A549 (cell line): Measurements from ENCODE around the gene ARHGAP12. TPM values are rescaled to one million over a fixed set of nuclear protein-coding genes. Genes with fewer than 3 reads are reported as not detected.

Source experiments
- ATAC-seq, 2 experiments: fragments of 200-7000 bp in 1 of 2; fragments of >200 bp in 1 of 2; cut with Nextera tagmentation in 1 of 2; cut with Tn5 transposase in 1 of 2; 3 replicates each; pipeline versions ENCODE4 v1.8.0 to v1.9.1; 2018 to 2020; ENCODE audit warnings: mild to moderate bottlenecking in 1 of 2, moderate library complexity in 1 of 2
- CTCF ChIA-PET: fragments of 300-600 bp; sonication (Branson Sonifier 250); formaldehyde crosslinking; extraction: SDS; loops from one replicate; lab custom pipeline; 2021; ENCODE audit warnings: antibody characterized with exemption, inconsistent platforms; lab: Yijun Ruan, JAX
- POLR2A ChIA-PET: fragments of 350-600 bp; formaldehyde crosslinking; extraction: SDS; loops from one replicate; lab custom pipeline; 2021; ENCODE audit warnings: antibody characterized with exemption, inconsistent platforms; lab: Yijun Ruan, JAX
- DNase-seq, 2 experiments: peaks; one replicate each; pipeline versions ENCODE4 v3.0.0 to v3.0.0-alpha.2; 2011 to 2016; ENCODE audit warnings: low read depth in 1 of 2, low spot score in 1 of 2
- FAIRE-seq: peaks from 2 replicates; lab custom pipeline; 2011; peaks lifted over from hg19 to GRCh38; lab: Jason Lieb, UNC
- H3K27ac ChIP-seq, 2 experiments: fragments of >200 bp; sonication (Bioruptor Twin); formaldehyde crosslinking; 3 replicates each; pipeline ENCODE4 v1.5.1; 2016 to 2017
- H3K4me1 ChIP-seq: fragments of >200 bp; sonication (Bioruptor Twin); formaldehyde crosslinking; 3 replicates; pipeline ENCODE4 v1.6.1; 2016
- H3K4me2 ChIP-seq: fragments of >200 bp; sonication (Bioruptor Twin); formaldehyde crosslinking; 3 replicates; pipeline ENCODE4 v1.6.1; 2016
- H3K4me3 ChIP-seq: fragments of >200 bp; sonication (Bioruptor Twin); formaldehyde crosslinking; 3 replicates; pipeline ENCODE4 v1.5.1; 2016
- H3K9me3 ChIP-seq: fragments of >200 bp; sonication (Bioruptor Twin); formaldehyde crosslinking; 3 replicates; pipeline ENCODE4 v1.6.1; 2016
- CBX2 ChIP-seq: fragments of 200-600 bp; sonication (generic); IDR thresholded peaks from 2 replicates; pipeline ENCODE4 v1.6.1; 2016; ENCODE audit warnings: low read depth, mild to moderate bottlenecking, borderline replicate concordance
- CEBPB ChIP-seq, 2 experiments: fragments of >200 bp in 1 of 2; sonication (Bioruptor Twin) in 1 of 2; formaldehyde crosslinking in 1 of 2; IDR thresholded peaks; 2 replicates each; pipeline ENCODE4 v1.6.1; 2012 to 2016
- EHMT2 ChIP-seq: fragments of 200-600 bp; sonication (generic); IDR thresholded peaks from 2 replicates; pipeline ENCODE4 v1.6.1; 2016; ENCODE audit warnings: antibody characterized with exemption, low read depth, mild to moderate bottlenecking, moderate library complexity
- ESRRA ChIP-seq: fragments of 150-350 bp; IDR thresholded peaks from 2 replicates; pipeline ENCODE4 v1.6.1; 2014; ENCODE audit warnings: mild to moderate bottlenecking, low read length, borderline replicate concordance
- FOSL2 ChIP-seq, 2 experiments: fragments of 450-650 bp in 1 of 2; fragments of >200 bp in 1 of 2; sonication (Bioruptor Twin) in 1 of 2; formaldehyde crosslinking; IDR thresholded peaks; 2 replicates each; pipeline versions ENCODE4 v1.5.0 to v1.6.1; 2016 to 2020; ENCODE audit warnings: mild to moderate bottlenecking in 1 of 2, moderate library complexity in 1 of 2
- GATA3 ChIP-seq: IDR thresholded peaks from 2 replicates; pipeline ENCODE4 v1.6.1; 2012; ENCODE audit warnings: borderline replicate concordance
- HDAC2 ChIP-seq: fragments of 200-600 bp; sonication (generic); IDR thresholded peaks from 2 replicates; pipeline ENCODE4 v1.6.1; 2016
- HOXB13 ChIP-seq: fragments of 250-450 bp; sonication (Bioruptor Pico); IDR thresholded peaks from 2 replicates; pipeline ENCODE4 v1.5.0; 2020; ENCODE audit warnings: low read depth, mild to moderate bottlenecking, moderate library complexity
- JUN ChIP-seq, 2 experiments: fragments of >200 bp; sonication (Bioruptor Twin); formaldehyde crosslinking; IDR thresholded peaks; 2 replicates in 1 of 2; 3 replicates in 1 of 2; pipeline ENCODE4 v1.6.1; 2016 to 2017
- JUNB ChIP-seq: fragments of >200 bp; sonication (Bioruptor Twin); formaldehyde crosslinking; IDR thresholded peaks from 2 replicates; pipeline ENCODE4 v1.6.1; 2016
- MAZ ChIP-seq: fragments of 150-350 bp; IDR thresholded peaks from 2 replicates; pipeline ENCODE4 v1.6.1; 2014; ENCODE audit warnings: antibody characterized with exemption, low read depth, low read length, borderline replicate concordance
- PHF8 ChIP-seq: fragments of 200-600 bp; sonication (generic); IDR thresholded peaks from 2 replicates; pipeline ENCODE4 v1.6.1; 2016; ENCODE audit warnings: low read depth, mild to moderate bottlenecking, antibody characterized with exemption, moderate library complexity, borderline replicate concordance
- POLR2AphosphoS2 ChIP-seq: conservative IDR thresholded peaks from 2 replicates; pipeline ENCODE4 v1.6.1; 2012; ENCODE audit warnings: low read length, improper control_type of control experiment, inconsistent platforms
- TFCP2L1 ChIP-seq: fragments of 250-450 bp; sonication (Bioruptor Pico); IDR thresholded peaks from 2 replicates; pipeline ENCODE4 v1.5.0; 2021; ENCODE audit warnings: mild to moderate bottlenecking
- ZSCAN20 ChIP-seq: fragments of 250-450 bp; sonication (Bioruptor Pico); IDR thresholded peaks from 2 replicates; pipeline ENCODE4 v1.8.0; 2022; ENCODE audit warnings: mild to moderate bottlenecking, moderate library complexity
- WGBS: methylation state at CpG from one replicate; pipeline ENCODE4 v1.1.6; 2017; ENCODE audit errors: missing lambda C conversion rate; 5-methylcytosine and 5-hydroxymethylcytosine counted together
- polyA plus RNA-seq, 4 experiments: library from polyadenylated mRNA; depleted of rRNA in 3 of 4; stranded (reverse); fragments of >200 nt; fragmentation: RNase III in 1 of 4; extraction: RNeasy Plus Mini Kit Qiagen cat#74134 plus additional on column Dnase treatment in 1 of 4; gene quantifications; 2 replicates in 3 of 4; 3 replicates in 1 of 4; pipeline ENCODE4 v1.2.3, GENCODE V29; 2011 to 2017
- TF ChIP-seq, protein P1 (sequence below): IDR thresholded peaks from 2 replicates; pipeline ENCODE4 v1.6.1; 2012; ENCODE audit warnings: low read depth, borderline replicate concordance
- TF ChIP-seq, protein P2 (sequence below): fragments of 150-350 bp; IDR thresholded peaks from 2 replicates; pipeline ENCODE4 v1.6.1; 2014; ENCODE audit warnings: low read depth, mild to moderate bottlenecking, low read length
- TF ChIP-seq, protein P3 (sequence below): fragments of 200-600 bp; sonication (generic); IDR thresholded peaks from 2 replicates; pipeline ENCODE4 v1.6.1; 2016; ENCODE audit warnings: antibody characterized with exemption, mild to moderate bottlenecking, moderate library complexity
- TF ChIP-seq, protein P4 (sequence below): fragments of >200 bp; sonication (Bioruptor Twin); formaldehyde crosslinking; IDR thresholded peaks from 3 replicates; pipeline ENCODE4 v1.5.1; 2016

The ARHGAP12 gene
- polyA plus RNA-seq, 2 of the 4 experiments (the other 2 are of a cell fraction) = 22.1 to 49.3 TPM

DNA sequence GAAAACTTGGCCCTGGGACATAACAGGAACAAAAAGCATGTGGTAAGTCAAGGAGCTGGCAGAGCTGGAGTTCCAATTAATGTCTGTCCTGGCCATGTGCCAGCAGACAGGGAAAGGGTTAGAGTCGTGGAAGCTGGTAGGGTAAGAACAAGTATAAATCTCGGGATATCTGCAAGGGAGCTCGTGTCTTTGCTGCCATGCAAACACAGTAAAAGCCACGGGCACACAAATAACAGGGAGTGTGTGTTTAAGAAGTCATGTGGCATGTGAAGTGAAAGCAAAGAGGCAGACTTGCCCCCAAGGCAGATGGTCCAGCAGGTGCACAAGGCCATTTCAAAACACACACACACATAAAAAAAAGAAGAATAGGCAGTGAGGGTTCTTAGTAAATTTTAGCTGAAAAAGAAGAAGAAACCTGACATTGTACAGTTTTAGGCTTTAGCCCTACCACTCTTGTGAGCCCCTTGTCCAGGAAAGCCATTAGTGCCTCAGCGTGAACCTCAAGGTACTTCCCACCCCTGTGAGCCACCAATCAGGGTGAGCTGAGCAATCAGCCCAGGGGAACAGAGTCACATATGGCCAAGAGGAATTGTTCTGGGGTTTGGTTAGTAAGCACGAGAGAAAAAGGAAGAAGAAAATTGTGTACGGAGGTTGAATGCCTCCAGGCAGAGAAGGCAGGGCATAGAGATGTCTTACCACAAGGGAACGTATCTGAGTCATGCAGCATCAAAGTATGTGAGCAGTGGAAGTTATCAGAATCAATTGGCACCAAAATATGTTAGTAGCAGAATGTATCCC lies 32.8 kb upstream of the ARHGAP12 start:
- Histone ChIP-seq H3K27ac (peak overlapping the region; percentile 6 to 60; a peak in 4 of 6 replicates), H3K9me3 (no peaks in the 10 kb centered on the region), H3K4me1 (peaks cover 24% of the 10 kb centered on the region), H3K4me2 (peak overlapping the region; percentile 63), H3K4me3 (no peak overlapping the region)
- peak; percentile 81 for ATAC-seq
- ChIA-PET POLR2A (no interaction called here), CTCF (interaction anchor here (0.6 to 2.2 kb wide), 6 partner anchors 11 to 282 kb away, joined by 3 to 6 read pairs (median 3); no protein-coding TSS in a partner anchor)
- TF ChIP-seq, protein P1, sequence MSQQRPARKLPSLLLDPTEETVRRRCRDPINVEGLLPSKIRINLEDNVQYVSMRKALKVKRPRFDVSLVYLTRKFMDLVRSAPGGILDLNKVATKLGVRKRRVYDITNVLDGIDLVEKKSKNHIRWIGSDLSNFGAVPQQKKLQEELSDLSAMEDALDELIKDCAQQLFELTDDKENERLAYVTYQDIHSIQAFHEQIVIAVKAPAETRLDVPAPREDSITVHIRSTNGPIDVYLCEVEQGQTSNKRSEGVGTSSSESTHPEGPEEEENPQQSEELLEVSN = no peak
- no peak for TF ChIP-seq FOSL2 (IDR thresholded peaks at IDR 0.05)
- TF ChIP-seq FOSL2 (CRISPR knock-in tag; IDR thresholded peaks at IDR 0.05) = 0 out of 2 replicates have a peak, but pooled peaks have one; percentile 31
- DNase-seq = peak; percentile 33 to 37
- WGBS = 29% methylated on average over 8 of the region's 8 CpGs
- FAIRE-seq = no peak

DNA sequence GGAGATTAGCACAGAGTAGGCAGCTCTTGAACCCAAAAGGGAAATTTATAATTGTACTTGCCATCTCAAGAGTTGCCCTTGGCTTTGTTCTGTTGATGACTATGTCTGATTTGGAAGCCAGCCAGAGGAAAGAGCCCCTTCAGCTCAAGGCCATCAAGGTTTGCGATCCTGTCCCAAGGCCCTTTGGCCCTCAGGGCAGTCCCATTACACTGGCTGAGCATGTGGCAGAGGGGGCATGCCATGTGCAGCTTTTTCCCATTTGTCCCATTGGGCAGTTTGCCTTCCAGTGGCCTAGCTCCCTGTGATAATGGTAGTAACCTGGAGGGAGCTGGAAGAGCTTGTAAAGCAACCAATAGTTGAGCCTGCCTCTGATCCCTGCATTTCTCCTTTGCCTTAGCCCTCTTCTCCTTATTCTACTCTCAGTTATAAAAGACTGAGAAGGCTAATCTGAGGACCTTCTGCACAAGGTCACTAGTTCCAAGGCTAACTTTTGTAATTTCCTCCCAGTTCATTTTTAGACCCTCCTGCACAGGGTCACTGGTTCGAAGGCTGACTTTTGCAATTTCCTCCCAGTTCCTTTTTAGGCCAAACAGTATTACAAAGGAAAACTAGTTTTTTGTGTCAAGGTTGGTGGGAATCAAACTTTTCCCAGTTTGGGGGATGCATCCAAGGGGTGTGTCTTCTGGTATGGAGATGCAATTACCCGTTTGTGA lies 31.0 kb upstream of the ARHGAP12 start:
- no peak for FAIRE-seq
- ChIA-PET POLR2A (no interaction called here), CTCF (interaction anchor here (1.2 to 3.0 kb wide), 3 partner anchors 11 to 97 kb away, joined by 3 to 9 read pairs (median 9); no protein-coding TSS in a partner anchor)
- 80% methylated on average over 3 of the region's 3 CpGs for WGBS
- Histone ChIP-seq H3K4me2 (no peak overlapping the region), H3K27ac (no peak overlapping the region), H3K4me3 (no peak overlapping the region), H3K9me3 (no peaks in the 10 kb centered on the region), H3K4me1 (peaks cover 24% of the 10 kb centered on the region)
- ATAC-seq = no peak
- TF ChIP-seq, protein P2, sequence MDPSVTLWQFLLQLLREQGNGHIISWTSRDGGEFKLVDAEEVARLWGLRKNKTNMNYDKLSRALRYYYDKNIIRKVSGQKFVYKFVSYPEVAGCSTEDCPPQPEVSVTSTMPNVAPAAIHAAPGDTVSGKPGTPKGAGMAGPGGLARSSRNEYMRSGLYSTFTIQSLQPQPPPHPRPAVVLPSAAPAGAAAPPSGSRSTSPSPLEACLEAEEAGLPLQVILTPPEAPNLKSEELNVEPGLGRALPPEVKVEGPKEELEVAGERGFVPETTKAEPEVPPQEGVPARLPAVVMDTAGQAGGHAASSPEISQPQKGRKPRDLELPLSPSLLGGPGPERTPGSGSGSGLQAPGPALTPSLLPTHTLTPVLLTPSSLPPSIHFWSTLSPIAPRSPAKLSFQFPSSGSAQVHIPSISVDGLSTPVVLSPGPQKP = no peak
- TF ChIP-seq EHMT2 (no peak), ZSCAN20 (no peak), JUN (IDR thresholded peaks at IDR 0.05) (no peak), HOXB13 (CRISPR knock-in tag) (no peak)
- TF ChIP-seq, protein P3, sequence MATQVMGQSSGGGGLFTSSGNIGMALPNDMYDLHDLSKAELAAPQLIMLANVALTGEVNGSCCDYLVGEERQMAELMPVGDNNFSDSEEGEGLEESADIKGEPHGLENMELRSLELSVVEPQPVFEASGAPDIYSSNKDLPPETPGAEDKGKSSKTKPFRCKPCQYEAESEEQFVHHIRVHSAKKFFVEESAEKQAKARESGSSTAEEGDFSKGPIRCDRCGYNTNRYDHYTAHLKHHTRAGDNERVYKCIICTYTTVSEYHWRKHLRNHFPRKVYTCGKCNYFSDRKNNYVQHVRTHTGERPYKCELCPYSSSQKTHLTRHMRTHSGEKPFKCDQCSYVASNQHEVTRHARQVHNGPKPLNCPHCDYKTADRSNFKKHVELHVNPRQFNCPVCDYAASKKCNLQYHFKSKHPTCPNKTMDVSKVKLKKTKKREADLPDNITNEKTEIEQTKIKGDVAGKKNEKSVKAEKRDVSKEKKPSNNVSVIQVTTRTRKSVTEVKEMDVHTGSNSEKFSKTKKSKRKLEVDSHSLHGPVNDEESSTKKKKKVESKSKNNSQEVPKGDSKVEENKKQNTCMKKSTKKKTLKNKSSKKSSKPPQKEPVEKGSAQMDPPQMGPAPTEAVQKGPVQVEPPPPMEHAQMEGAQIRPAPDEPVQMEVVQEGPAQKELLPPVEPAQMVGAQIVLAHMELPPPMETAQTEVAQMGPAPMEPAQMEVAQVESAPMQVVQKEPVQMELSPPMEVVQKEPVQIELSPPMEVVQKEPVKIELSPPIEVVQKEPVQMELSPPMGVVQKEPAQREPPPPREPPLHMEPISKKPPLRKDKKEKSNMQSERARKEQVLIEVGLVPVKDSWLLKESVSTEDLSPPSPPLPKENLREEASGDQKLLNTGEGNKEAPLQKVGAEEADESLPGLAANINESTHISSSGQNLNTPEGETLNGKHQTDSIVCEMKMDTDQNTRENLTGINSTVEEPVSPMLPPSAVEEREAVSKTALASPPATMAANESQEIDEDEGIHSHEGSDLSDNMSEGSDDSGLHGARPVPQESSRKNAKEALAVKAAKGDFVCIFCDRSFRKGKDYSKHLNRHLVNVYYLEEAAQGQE = no peak
- DNase-seq = no peak

DNA sequence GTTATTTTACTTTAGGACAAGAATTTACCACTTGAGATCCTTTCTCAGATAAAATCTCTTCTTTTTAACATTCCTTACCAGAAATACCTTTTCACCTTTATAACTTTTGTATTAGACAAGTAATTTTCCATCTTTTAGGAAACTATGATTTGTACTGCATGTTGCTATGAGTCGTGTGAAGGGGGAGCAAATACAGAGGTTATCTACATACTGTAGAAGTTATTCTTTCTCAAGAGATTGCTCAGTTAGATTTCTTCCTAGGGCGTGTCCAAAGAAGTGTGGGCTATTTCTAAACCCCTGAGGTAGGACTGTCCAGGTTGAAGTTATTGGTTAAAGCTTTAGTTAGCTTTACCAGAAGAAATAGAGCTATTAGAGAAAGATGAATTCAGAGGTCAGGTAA lies 30.2 kb upstream of the ARHGAP12 start:
- no peaks in the 10 kb centered on the region for H3K9me3 ChIP-seq
- no peak for FAIRE-seq
- H3K27ac ChIP-seq = no peak overlapping the region
- H3K4me3 ChIP-seq = no peak overlapping the region
- ChIA-PET POLR2A (no interaction called here), CTCF (interaction anchor here (1.2 to 3.0 kb wide), 3 partner anchors 11 to 97 kb away, joined by 3 to 9 read pairs (median 9); no protein-coding TSS in a partner anchor)
- peak in 1 of 2 experiments; percentile 35; a peak in 2 of 6 replicates for ATAC-seq
- WGBS = 62% methylated on average over 2 of the region's 2 CpGs
- no peak for DNase-seq
- H3K4me1 ChIP-seq = peaks cover 24% of the 10 kb centered on the region
- H3K4me2 ChIP-seq = 0 out of 3 replicates have a peak overlapping the region, but pooled peaks have one; percentile 4
- TF ChIP-seq CBX2 (no peak), HDAC2 (no peak), JUNB (no peak), ESRRA (no peak), PHF8 (no peak), CEBPB (IDR thresholded peaks at IDR 0.05) (no peak), FOSL2 (IDR thresholded peaks at IDR 0.05) (no peak), FOSL2 (CRISPR knock-in tag; IDR thresholded peaks at IDR 0.05) (no peak), ZSCAN20 (no peak), MAZ (no peak), GATA3 (no peak), POLR2AphosphoS2 (no peak), TFCP2L1 (CRISPR knock-in tag) (no peak)
- TF ChIP-seq, protein P4, sequence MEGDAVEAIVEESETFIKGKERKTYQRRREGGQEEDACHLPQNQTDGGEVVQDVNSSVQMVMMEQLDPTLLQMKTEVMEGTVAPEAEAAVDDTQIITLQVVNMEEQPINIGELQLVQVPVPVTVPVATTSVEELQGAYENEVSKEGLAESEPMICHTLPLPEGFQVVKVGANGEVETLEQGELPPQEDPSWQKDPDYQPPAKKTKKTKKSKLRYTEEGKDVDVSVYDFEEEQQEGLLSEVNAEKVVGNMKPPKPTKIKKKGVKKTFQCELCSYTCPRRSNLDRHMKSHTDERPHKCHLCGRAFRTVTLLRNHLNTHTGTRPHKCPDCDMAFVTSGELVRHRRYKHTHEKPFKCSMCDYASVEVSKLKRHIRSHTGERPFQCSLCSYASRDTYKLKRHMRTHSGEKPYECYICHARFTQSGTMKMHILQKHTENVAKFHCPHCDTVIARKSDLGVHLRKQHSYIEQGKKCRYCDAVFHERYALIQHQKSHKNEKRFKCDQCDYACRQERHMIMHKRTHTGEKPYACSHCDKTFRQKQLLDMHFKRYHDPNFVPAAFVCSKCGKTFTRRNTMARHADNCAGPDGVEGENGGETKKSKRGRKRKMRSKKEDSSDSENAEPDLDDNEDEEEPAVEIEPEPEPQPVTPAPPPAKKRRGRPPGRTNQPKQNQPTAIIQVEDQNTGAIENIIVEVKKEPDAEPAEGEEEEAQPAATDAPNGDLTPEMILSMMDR = no peak
